Measurements from ENCODE around the gene CNTD1.

DNA sequence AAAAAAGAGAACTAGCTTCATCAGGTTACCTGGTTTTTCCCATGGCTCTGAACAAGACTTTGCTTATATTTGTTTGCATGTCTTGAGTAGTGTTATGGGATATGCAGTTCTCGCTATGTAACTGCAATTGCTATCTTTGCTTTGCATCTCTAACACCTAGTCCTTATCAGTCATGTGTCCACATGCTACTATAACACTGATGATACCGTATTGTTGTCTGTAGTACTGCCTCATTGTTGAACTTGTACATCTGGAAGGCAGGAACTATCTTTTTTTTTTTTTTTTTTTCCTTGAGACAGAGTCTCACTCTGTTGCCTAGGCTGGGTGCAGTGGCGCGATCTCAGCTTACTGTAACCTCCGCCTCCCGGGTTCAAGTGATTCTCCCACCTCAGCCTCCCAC lies 37.1 kb downstream of the CNTD1 start:
- TF ChIP-seq CTCF (IDR thresholded peaks at IDR 0.05; ENCODE audit: low read depth, low read length) (no peak), EZH2phosphoT487 (IDR thresholded peaks at IDR 0.05; ENCODE audit: low read depth) (no peak)
